Renal cortical epithelial cell (primary cell): ENCODE measurements around the gene ATP1B4. TPM values are rescaled to one million over a fixed set of nuclear protein-coding genes. Genes with fewer than 3 reads are reported as not detected.
A peak's percentile ranks its signal among the peaks of the same experiment; 100 is the strongest.

Source experiments
- DNase-seq: peaks from one replicate; pipeline ENCODE4 v3.0.0-alpha.2; 2011; ENCODE audit warnings: low read depth
- total RNA-seq: library from RNA; depleted of rRNA; stranded (reverse); fragments of >200 nt; gene quantifications from 2 replicates; pipeline ENCODE4 v1.2.3, GENCODE V29; 2014

Gene ATP1B4
- total RNA-seq, 1 donor from 2014 or later = not detected

DNA sequence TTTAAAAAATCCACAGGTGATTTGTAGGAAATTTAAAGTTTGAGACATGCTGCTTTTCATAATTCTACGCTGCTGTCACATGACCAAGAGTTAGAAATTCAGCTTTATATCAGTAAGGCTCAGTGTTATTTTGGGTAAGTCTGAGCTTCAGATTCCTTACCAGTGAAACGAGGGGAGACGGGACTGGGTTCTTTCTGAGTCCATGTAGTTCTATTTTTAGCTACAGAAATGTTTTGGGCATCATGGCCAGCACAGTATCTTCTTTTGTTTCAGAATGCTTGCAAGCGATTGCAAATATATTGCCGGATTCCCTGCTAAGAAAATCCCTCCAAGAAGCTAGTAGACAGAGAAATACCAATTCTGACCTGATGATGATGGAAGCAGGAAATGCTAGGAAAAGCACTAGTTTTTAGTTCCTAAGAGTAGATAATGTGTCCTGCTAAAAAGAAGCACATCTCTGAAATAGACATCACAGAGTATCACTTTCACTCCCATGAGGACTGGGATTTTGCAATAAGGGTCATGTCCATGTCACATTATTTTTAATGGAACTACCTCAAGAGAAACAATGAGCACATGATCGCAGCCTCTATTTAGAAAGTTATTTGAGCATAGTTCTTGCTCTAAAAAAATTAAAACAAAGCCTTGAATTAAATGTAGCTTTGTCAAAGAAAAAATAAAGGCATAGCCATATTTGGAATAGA lies 10.9 kb downstream of the ATP1B4 start:
- no peak for DNase-seq

DNA sequence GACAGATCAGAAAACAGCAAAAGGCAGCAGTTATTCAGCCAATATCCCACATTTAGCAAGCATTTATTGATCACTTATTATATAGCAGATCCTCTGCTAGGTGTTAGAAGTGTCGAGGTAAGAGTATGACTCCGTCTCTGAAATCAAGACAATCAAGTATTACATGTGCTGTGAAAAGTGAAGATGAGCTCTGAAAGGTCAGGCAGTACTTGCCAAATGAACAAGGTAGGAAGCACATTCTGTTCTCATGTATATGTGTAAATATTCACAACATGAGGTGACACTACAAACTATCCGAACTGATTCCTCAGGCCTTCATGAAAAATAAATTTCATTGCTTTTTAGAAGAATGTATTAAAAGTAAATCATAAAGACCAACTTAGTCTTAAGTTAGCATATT lies 15.3 kb downstream of the ATP1B4 start:
- no peak for DNase-seq

DNA sequence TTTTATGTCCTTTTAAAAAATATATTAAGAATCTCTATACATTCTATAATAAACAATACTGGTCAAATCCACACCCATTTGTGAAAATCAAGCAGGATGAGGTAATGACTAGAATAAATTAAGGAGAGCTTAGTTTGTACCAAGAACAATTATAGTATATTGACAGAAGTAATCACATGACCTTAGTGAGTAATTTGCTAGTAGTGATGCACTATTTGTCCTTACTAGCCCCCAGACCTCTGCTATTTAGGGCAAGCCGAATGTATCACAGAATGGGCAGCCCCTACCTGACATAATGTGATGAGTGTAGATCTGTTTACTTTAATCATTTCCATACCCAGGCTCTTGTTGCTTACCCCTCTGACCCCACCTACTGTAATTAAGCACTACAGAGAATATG lies 15.8 kb downstream of the ATP1B4 start:
- DNase-seq = no peak

DNA sequence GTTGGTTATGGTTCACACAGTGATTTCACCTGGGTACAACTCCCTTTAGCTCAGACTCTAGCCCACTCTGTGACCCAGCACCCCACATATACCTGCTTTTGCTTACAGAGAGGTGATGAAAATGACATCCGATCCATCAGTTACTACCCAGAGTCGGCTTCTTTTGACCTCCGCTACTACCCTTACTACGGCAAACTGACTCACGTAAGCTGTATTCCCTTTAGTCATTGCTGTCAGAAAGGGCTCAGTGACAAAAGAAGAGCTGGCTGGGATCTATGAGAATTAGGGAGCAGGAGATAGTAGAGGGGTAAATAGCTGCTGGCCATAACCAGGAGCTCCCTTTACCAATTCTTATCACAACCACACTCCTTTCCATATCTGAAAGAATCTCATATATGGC lies 16.7 kb downstream of the ATP1B4 start:
- DNase-seq = no peak

DNA sequence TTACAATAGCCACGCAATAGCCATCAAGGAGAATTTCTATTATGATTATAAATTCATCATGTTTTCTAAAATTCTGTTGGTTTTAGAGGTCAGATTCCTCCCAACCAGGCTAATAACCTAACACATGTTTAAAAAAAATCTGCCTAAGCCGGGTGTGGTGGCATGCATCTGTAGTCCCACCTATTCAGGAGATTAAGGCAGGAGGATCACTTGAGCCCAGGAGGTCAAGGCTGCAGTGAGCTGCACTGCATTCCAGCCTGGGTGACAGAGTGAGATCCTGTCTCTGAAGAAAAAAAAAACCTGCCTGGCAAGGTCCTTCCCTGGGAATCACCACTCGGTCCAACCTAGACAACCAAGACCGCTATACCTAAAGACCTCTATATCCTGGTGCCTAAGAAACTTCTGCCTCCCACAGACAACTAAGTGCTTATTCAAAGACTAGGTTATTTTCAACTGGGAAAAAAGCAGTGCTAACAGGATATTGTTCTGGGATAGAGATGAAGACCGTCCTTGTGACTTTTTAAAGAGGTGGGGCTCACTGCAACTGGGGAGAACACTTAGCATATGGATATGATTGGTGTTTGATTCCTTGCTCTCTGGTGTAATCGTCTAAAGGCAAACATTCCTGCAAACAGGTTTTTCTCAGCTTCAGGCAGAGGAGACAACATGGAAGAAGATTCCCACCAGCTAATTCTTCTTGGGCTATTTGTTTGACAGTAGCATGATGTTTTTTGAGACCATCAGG lies 18.2 kb downstream of the ATP1B4 start:
- DNase-seq = no peak

DNA sequence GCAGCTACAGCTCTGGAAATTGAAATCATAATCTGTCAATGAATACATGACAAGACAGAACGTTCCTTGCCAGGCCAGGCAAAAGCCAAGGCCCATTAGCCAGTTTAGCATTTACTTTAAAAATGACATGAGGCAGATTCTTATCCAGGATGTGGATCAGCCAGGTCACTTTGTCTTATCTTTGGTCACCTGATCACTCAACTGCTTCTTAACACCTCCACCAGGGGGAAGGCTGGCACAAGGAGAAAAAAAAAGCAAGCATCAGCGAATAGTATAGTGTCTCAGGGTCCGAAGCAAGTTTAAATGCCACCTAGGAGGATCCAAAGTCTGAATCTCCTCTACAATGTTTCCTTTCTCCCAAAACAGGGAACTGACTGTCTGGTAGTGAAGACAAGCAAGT lies 18.8 kb downstream of the ATP1B4 start:
- peak; percentile 20 for DNase-seq

DNA sequence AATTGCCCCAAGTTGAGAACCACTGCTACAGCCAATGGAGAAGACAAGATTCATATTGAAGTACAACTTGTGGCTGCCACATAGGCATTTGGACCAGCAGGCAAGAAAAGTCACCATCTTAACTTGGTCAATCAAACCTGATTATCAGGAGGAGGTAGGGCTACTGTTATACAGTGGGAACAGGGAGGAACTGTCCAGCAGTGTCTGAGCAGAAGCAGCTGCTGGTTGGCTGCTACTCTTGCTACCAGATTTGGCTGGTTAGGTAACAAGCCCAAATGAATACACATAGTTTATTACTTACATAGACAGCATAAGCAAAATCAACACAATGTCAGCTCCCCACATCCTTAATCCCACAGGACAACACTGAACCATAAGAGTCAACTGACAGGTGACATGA lies 39.4 kb downstream of the ATP1B4 start:
- DNase-seq = no peak

DNA sequence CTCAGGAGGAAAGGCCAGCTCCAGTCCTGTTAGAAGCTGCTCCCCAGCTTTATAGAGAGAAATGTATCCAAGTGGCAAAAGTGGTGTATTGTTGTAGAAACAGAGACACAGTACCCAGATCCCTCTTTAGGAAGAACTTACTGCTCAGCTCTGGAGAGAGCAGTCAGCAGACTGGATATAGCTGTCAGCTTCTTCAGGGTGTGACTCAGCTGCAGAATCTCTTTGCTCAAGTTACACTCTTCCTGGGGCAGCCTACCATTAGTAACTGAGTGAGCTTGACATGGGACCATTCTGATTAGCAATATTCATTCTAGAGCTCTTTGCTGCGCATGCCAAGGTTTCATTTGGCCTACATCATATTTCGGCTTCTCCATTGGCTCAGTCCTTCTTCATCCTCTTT lies 40.5 kb downstream of the ATP1B4 start:
- no peak for DNase-seq

DNA sequence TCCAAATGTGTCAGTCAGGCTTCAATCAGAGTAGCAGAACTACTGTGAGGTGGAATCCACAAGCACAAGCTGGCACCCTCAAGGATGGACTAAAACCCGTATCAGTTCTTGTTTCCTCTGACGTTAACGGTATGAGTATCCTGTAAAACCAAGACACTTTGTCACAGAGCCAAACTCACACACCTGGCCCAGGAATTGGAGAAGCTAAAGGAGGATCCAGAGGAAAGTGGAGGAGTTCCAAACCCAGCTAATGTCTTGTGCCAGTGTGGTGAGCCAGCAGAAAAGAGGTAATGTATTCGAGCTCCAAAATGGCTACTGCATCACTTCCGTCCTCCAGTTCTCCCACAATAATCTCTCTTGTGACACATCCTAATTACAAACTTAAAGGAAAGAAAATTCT lies 44.7 kb downstream of the ATP1B4 start:
- no peak for DNase-seq

DNA sequence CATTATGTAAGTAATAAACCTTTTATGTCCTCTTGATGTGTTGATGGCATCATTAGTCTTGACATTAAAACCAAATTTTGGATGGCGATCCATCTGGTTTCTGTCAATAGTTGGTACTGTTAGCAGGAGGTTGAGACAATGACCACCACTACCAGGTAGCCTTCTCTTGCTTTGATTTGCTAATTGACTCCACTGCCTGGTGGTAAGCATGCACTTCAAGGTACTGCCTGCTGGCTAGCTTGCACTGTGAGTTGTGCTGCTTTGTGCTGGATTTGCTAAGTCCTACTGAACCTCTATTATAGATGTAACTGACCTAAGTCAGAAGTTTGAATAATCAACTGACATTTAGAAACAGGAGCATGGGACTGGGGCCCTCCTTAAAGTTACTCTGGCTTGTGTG lies 46.3 kb downstream of the ATP1B4 start:
- no peak for DNase-seq

DNA sequence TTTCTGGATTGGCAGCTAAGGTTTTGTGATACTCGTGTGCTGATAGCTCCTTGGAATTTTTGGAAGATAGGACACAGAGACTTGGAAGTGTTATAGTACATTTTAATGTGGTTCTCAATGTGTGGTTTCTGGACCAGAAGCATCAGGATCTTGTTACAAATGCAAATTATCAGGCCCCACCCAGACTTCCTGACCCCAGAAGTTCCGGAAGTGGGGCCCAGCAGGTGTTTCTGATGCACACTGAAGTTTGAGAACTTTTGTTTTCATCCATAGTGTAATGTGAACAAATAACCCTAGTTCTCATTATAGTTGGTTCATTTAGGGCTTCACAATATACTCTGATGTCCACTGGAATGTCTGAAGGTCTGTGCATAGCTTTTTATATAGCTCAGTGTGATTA lies 57.6 kb downstream of the ATP1B4 start:
- no peak for DNase-seq

DNA sequence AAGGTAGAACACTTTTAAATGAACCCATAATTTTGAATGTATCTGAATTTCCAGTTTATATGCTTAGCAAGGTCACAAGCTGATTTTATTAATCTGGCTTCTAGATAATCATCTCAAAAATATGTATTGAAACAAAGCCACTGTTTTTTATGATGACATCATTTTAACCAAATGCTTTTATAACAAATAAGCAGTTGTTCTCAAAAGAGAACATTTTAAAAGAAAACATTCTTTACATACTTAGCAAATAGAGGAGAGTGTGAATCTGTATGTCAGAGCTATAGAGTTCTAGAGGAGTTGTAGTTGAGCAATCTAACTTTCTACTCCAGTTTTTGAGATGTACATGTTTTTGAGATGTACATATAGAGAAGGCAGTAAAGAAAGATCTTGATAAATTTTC lies 64.7 kb downstream of the ATP1B4 start:
- DNase-seq = no peak

DNA sequence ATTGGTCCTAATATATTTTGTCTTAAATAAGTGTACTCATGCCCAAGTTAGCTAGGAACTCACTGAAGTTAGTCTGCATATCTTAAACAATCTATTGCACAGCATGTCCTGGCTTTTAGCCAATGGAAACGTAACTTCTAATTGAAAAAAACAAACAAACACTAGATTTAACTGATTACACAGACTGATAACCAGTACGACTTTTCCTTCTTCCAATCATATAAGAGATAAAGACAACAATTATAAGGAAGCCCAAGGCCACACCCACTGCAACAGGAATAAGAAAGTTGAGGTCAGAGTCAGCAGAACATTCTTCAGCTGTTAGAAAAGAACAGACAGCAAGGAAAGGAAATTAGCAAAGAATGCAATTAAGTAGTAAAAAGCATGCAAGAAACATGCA lies 66.4 kb downstream of the ATP1B4 start:
- DNase-seq = no peak

DNA sequence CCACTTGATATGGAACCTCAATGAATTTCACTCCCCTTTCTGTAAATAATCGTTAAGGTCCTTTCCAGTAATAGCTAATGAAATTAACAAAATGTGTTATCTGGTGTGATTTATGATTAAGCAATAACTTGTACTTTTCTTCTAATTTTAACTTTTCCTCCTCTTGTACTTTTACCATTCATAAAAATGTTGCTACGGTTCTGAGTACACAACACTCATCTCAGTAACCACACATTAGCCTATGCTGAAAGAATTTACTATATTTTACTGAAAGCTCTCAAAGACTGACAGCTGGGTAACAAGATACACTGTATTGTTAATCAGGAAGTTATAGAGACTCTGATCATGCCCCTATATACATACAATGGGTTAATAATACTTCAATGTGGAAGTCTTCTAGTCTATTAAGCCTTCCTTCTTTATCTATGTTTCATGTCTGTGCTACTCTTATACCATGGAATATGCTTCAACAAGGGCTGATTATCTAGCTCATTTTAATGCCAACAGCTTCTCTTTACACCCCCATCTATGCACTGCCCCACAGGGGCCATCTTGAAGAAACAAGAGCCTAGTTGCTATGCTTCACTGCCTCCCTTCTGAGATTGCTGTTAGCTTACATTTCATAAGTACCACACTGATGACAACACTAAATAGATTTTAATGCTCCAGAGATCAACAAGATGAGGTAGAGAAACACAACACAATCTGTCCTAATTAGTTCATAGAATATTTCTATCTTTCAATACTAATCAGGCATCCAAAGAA lies 68.1 kb downstream of the ATP1B4 start:
- no peak for DNase-seq

Other genes starting within 250 kb of the ATP1B4 start
- gene RHOXF1, start 246.2 kb upstream of the ATP1B4 start, total RNA-seq = not detected in 2 replicates
- not detected in 2 replicates for gene RHOXF2, start 203.5 kb upstream of the ATP1B4 start, total RNA-seq
- 15.6 and 23.5 TPM in 2 replicates for gene ZBTB33, start 111.3 kb upstream of the ATP1B4 start, total RNA-seq
- 0.17 and 0.30 TPM in 2 replicates for gene TMEM255A, start 50.6 kb upstream of the ATP1B4 start, total RNA-seq
- gene LAMP2, start 107.2 kb downstream of the ATP1B4 start, total RNA-seq = 183 and 243 TPM in 2 replicates
- gene CUL4B, start 198.9 kb downstream of the ATP1B4 start, total RNA-seq = 24.3 and 59.0 TPM in 2 replicates
- gene MCTS1, start 242.0 kb downstream of the ATP1B4 start, total RNA-seq = 33.9 and 66.7 TPM in 2 replicates